Mesenteric fat pad (tissue), 1 donor: ENCODE measurements around the gene JADE3. TPM values are rescaled to one million over a fixed set of nuclear protein-coding genes. Genes with fewer than 3 reads are reported as not detected.

ENCODE experiments used
- total RNA-seq: library from RNA; stranded (reverse); fragmentation: NEBNext Ultra II Directional; extraction: Animal tissue kit (Norgen Biotek cat#: 25700); gene quantifications from one replicate; pipeline ENCODE4 v1.2.1, GENCODE V29; 2021
- donor health status: DM: yes; HTN: yes; CAD: no.

Gene JADE3
- total RNA-seq, 1 donor from 2014 or later = 7.2 TPM

Other genes starting within 250 kb of the JADE3 start
- 1.3 TPM for gene SLC9A7, start 153.3 kb upstream of the JADE3 start, total RNA-seq
- 15.0 TPM for gene RP2, start 75.4 kb upstream of the JADE3 start, total RNA-seq
- gene RGN, start 166.0 kb downstream of the JADE3 start, total RNA-seq = 4.6 TPM
- 58.6 TPM for gene NDUFB11, start 232.3 kb downstream of the JADE3 start, total RNA-seq
- gene RBM10, start 232.8 kb downstream of the JADE3 start, total RNA-seq = 23.6 TPM